MCF 10A (cell line): ENCODE data around the gene G6PD. TPM values are rescaled to one million over a fixed set of nuclear protein-coding genes. Genes with fewer than 3 reads are reported as not detected.

Experiments
- BruUV-seq: library from RNA; stranded (reverse); fragments of 400-500 nt; replicated peaks from 2 replicates; lab custom pipeline; 2021; lab: Mats Ljungman, UMichigan
- CTCF ChIA-PET: fragments of 300-600 bp; sonication (Branson Sonifier 250); formaldehyde crosslinking; extraction: SDS; loops from one replicate; lab custom pipeline; 2021; ENCODE audit warnings: antibody characterized with exemption, inconsistent platforms; lab: Yijun Ruan, JAX
- POLR2A ChIA-PET: fragments of 300-600, 350-650 bp; sonication (Branson Sonifier 250); formaldehyde crosslinking; extraction: SDS; loops from one replicate; lab custom pipeline; 2020; ENCODE audit warnings: antibody characterized with exemption, inconsistent platforms; lab: Yijun Ruan, JAX
- DNase-seq: peaks from one replicate; pipeline ENCODE4 v3.0.0-alpha.2; 2018; ENCODE audit not compliant: unreplicated experiment
- H3K27ac Mint-ChIP-seq: one replicate; pipeline ENCODE4 v1.8.0; 2022; ENCODE audit warnings: mild to moderate bottlenecking, low read depth, mixed read lengths; ENCODE audit not compliant: unreplicated experiment
- H3K27me3 Mint-ChIP-seq: one replicate; pipeline ENCODE4 v1.8.0; 2022; ENCODE audit warnings: mixed read lengths; ENCODE audit not compliant: insufficient read depth, unreplicated experiment
- H3K36me3 Mint-ChIP-seq: one replicate; pipeline ENCODE4 v1.8.0; 2022; ENCODE audit warnings: mild to moderate bottlenecking, moderate library complexity, mixed read lengths; ENCODE audit not compliant: insufficient read depth, unreplicated experiment
- H3K4me1 Mint-ChIP-seq: one replicate; pipeline ENCODE4 v1.8.0; 2022; ENCODE audit warnings: mixed read lengths; ENCODE audit not compliant: insufficient read depth, unreplicated experiment
- H3K4me3 Mint-ChIP-seq: one replicate; pipeline ENCODE4 v1.8.0; 2022; ENCODE audit warnings: mild to moderate bottlenecking, moderate library complexity, mixed read lengths; ENCODE audit not compliant: unreplicated experiment
- H3K9me3 Mint-ChIP-seq: one replicate; pipeline ENCODE4 v1.8.0; 2022; ENCODE audit warnings: mixed read lengths; ENCODE audit not compliant: unreplicated experiment
- intact Hi-C: fragments of 100-400 bp; cut with micrococcal nuclease; formaldehyde crosslinking; loops from 2 replicates; pipeline ENCODE4 v1.14.1; 2022
- total RNA-seq: library from RNA; stranded (reverse); gene quantifications from 2 replicates; pipeline ENCODE4 v1.2.3, GENCODE V29; 2022
- TF ChIP-seq, protein P1 (sequence below): fragments of 200-600 bp; IDR thresholded peaks from one replicate; pipeline ENCODE4 v1.8.0; 2022; ENCODE audit warnings: antibody characterized with exemption, mild to moderate bottlenecking; ENCODE audit not compliant: unreplicated experiment

The G6PD gene
- total RNA-seq, 1 experiment from 2014 or later: 49.5 TPM

DNA sequence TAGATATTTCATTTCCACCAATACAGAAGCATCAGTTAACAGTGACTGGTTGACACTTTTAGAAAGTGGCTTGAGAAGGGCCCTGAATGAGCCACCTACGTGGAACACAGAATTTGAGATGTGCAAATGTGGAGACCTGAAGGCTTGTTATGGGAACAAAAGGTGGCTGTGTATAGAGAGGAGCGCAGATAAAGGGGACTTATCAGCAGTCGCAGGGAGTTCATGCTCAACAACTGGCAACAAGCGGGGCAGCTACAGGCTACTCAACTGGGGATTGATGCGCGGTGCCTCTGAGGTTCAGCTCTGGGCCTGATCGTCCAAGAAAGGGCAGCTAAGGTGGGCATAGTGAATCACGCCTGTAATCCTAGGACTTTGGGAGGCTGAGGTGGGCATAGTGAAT, 27.3 kb downstream of the G6PD start:
- Mint-ChIP-seq H3K36me3 (no peaks in the 10 kb centered on the region), H3K4me3 (no peak overlapping the region), H3K9me3 (no peaks in the 10 kb centered on the region), H3K27me3 (no peaks in the 10 kb centered on the region), H3K27ac (no peak overlapping the region), H3K4me1 (no peaks in the 10 kb centered on the region)
- CTCF ChIA-PET: interaction anchor here (2.8 kb wide), 1 partner anchor 146 kb away, joined by 8 read pairs; no protein-coding TSS in a partner anchor
- POLR2A ChIA-PET: no interaction called here
- intact Hi-C loops: no loop called here
- no peak for DNase-seq
- no TSS peak for BruUV-seq
- TF ChIP-seq, protein P1, sequence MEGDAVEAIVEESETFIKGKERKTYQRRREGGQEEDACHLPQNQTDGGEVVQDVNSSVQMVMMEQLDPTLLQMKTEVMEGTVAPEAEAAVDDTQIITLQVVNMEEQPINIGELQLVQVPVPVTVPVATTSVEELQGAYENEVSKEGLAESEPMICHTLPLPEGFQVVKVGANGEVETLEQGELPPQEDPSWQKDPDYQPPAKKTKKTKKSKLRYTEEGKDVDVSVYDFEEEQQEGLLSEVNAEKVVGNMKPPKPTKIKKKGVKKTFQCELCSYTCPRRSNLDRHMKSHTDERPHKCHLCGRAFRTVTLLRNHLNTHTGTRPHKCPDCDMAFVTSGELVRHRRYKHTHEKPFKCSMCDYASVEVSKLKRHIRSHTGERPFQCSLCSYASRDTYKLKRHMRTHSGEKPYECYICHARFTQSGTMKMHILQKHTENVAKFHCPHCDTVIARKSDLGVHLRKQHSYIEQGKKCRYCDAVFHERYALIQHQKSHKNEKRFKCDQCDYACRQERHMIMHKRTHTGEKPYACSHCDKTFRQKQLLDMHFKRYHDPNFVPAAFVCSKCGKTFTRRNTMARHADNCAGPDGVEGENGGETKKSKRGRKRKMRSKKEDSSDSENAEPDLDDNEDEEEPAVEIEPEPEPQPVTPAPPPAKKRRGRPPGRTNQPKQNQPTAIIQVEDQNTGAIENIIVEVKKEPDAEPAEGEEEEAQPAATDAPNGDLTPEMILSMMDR: no peak

DNA sequence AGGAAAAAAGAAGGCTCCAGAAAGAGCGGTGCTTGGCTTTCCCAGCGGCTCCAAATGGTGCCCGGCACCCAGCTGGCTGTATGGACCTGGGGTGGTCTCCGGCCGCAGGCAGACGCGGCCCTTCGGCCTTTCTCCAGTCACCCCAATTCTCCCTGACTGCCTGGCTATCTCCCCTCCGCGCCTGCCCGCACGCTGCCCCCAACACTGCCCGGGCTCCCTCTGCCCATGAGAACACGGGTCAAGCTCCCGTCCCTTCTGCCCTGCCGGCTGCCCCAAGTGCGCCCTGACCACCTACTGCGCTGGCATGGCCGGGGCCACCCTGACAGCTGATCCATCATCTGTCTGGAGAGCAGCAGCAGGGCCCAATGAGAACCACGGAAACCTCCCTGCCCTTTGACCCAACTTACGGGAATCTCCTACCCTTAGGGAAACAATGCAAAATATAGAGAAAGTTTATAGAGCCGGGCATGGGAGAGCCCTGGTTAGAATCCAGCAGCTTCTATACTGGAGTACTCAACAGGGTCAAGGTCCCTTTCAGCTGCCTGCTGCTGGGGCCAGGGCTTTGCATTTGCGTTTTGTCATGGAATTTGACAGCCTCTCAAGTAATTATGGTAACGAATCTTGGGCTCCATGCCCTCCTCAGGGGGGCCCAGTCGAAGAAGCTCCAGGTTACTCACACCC, 29.4 kb downstream of the G6PD start:
- H3K4me3 Mint-ChIP-seq: peak overlapping the region; percentile 67
- intact Hi-C loops: no loop called here
- ChIA-PET CTCF (interaction anchor here (1.7 to 2.8 kb wide), 2 partner anchors 9 to 144 kb away, joined by 5 to 8 read pairs; no protein-coding TSS in a partner anchor), POLR2A (interaction anchor here (1.3 to 4.3 kb wide), 7 partner anchors 11 to 105 kb away, joined by 4 to 48 read pairs (median 7); partner anchors contain the start of genes SLC10A3 and UBL4A)
- H3K27me3 Mint-ChIP-seq: peaks cover 12% of the 10 kb centered on the region
- no TSS peak for BruUV-seq
- H3K4me1 Mint-ChIP-seq: no peaks in the 10 kb centered on the region
- TF ChIP-seq, protein P1: no peak
- peak overlapping the region; percentile 88 for H3K27ac Mint-ChIP-seq
- DNase-seq: no peak
- no peaks in the 10 kb centered on the region for H3K9me3 Mint-ChIP-seq
- H3K36me3 Mint-ChIP-seq: no peaks in the 10 kb centered on the region

DNA sequence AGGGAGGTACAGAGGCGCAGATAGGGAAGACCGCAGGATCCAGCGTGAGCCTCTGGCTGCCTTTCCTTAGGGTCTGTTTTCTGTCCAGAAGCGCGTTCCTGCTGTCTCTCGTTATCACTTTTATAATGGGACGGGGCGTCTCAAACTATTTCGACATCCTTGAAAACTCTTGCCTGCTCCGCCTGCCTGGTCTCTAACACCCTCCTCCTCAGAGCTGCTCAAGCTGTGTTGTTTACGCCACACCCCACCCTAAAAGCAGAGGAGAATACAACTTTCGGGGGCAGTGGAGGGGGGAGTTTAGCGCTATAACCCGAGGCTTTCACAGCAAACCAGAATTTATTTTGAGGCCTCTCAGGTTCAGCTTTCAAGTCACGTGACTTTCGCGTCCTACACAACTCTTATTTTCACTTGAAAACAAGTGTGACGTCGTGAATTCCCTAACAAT, 30.0 kb downstream of the G6PD start:
- no peaks in the 10 kb centered on the region for H3K4me1 Mint-ChIP-seq
- peak overlapping the region; percentile 88 for H3K27ac Mint-ChIP-seq
- H3K27me3 Mint-ChIP-seq: peaks cover 12% of the 10 kb centered on the region
- POLR2A ChIA-PET: interaction anchor here (0.6 to 4.3 kb wide), 11 partner anchors 11 to 146 kb away, joined by 3 to 48 read pairs (median 6); partner anchors contain the start of genes SLC10A3 and UBL4A
- TSS peak; percentile 70 for BruUV-seq
- H3K36me3 Mint-ChIP-seq: no peaks in the 10 kb centered on the region
- no peak for DNase-seq
- CTCF ChIA-PET: interaction anchor here (1.7 to 2.8 kb wide), 2 partner anchors 10 to 143 kb away, joined by 5 to 8 read pairs; no protein-coding TSS in a partner anchor
- TF ChIP-seq, protein P1: no peak
- intact Hi-C loops: no loop called here
- no peaks in the 10 kb centered on the region for H3K9me3 Mint-ChIP-seq
- H3K4me3 Mint-ChIP-seq: peak overlapping the region; percentile 67

DNA sequence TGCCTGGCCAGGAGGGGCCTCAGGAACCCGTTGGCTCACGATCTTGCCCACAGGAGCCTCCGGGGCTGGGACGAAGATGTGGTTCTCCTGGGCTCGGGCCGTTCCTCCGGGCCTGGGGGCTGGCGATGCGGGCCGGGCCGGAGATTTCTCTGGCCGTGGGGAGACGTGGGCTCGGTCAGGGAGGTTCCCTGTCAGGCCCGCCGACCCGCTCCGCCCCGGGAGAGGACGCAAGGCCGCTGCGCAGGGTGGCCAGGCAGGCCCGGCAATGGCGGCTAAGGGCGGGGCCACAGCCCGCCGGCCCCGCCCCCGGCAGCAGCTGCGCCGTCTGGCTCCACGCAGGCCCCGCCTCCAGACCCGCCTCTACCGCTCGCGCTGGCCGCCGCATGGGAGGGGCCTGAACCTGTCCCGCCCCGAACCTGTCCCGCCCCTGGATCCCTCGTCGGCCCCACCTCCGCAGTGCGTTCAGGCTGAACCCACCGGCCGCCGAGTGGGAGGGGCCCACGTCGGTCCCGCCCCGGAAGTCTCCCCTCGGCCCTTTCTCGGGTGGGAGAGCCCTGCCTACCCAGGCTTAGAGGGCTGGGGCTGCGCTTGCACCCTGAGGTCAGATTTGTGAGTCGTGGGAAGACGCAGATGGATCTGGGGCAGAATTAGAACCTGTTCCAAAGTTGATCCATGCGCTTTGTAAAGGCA, 30.5 kb downstream of the G6PD start, which contains the start of gene FAM3A:
Gene FAM3A (minus strand): TSS at position 267 of the 690 bp plus-strand sequence. CDS start 460 bp downstream, outside the sequence.
- H3K27ac Mint-ChIP-seq: peak within 1 kb of the TSS; percentile 88
- H3K27me3 Mint-ChIP-seq: peaks cover 12% of the 10 kb centered on the region
- H3K4me3 Mint-ChIP-seq: peak within 1 kb of the TSS; percentile 67
- BruUV-seq: no TSS peak
- no peaks in the 10 kb centered on the region for H3K36me3 Mint-ChIP-seq
- no peaks in the 10 kb centered on the region for H3K9me3 Mint-ChIP-seq
- peak; percentile 81 for DNase-seq
- ChIA-PET POLR2A (interaction anchor here (0.6 to 4.3 kb wide), 19 partner anchors 9 to 145 kb away, joined by 3 to 48 read pairs (median 4); partner anchors contain the start of genes DNASE1L1, FAM50A, IKBKG and SLC10A3), CTCF (interaction anchor here (1.7 kb wide), 1 partner anchor 11 kb away, joined by 5 read pairs; no protein-coding TSS in a partner anchor)
- H3K4me1 Mint-ChIP-seq: no peaks in the 10 kb centered on the region
- intact Hi-C loops: no loop called here
- TF ChIP-seq, protein P1: no peak
